ENCODE measurements around the gene ERAL1. TPM values are rescaled to one million over a fixed set of nuclear protein-coding genes. Genes with fewer than 3 reads are reported as not detected.

ERAL1 gene
- total and polyA plus RNA-seq, 2 of the 13 experiments (the other 11 are each of a cell fraction or from before 2014, with no cell fraction given) = 46.9 to 72.2 TPM

DNA sequence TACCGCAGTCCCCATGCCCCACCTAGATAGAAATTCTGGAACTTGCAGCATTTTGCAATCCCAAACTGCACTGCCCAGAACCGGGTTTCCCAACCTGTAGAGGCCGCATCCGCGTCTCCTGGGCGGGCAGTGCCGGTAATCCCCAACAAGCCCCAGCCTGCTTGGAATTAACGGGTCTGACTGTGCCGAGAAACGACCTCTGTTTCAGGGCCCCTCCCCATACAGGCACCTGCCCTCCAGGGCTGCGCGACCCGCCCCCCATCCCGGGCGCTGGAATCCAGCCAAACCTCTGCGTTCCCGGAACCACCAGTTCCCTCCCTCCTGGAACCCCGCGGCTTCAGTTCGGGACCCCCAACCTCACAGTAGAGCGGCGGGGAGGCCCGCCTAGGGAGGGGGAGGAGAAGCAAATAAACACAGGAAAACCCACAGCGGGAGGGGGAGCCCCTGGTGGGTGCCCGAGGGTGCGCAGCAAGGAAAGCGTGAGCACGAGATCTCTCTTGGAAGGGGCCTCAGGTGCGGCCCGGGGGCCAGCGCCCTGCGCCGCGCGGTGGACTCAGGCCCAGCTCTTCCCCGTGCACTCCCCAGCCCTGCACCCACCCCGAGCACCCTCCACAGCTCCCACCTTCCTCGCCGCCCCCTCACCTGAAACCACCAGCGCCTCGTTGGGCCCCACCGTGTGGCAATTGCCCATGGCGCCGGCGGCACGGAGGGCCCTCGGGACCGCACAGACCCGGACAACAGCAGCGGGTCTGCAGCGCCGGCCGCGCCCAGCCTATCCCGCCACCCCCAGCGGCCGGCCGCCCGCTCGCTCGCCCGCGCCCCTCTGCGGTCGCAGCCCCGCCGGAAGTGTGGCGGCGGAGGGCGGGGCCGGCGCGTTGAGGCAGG is 42.3 kb downstream of the ERAL1 start, which contains the start of gene FLOT2 (continued):
- TF ChIP-seq ZHX2 (IDR thresholded peaks at IDR 0.05; ENCODE audit: low read depth) = no peak
- TF ChIP-seq ZHX2 (CRISPR knock-in tag; IDR thresholded peaks at IDR 0.05; ENCODE audit: borderline replicate concordance) = no peak
- TF ChIP-seq ZNF563 (CRISPR knock-in tag; IDR thresholded peaks at IDR 0.05) = peak; percentile 91
- TF ChIP-seq, protein P1, sequence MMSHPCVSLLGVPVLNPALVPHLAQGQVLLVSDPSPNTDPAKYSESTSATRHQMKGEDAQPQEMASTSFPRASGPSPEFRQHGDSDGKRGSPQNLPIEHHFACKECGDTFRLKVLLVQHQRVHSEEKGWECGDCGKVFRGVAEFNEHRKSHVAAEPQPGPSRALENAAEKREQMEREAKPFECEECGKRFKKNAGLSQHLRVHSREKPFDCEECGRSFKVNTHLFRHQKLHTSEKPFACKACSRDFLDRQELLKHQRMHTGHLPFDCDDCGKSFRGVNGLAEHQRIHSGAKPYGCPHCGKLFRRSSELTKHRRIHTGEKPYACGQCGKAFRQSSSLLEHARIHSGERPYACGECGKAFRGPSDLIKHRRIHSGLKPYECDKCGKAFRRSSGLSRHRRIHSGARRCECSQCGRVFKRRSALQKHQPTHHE (CRISPR knock-in tag; IDR thresholded peaks at IDR 0.05; ENCODE audit: borderline replicate concordance) = no peak
- TF ChIP-seq DR1 (CRISPR knock-in tag; IDR thresholded peaks at IDR 0.05) = no peak
- TF ChIP-seq ZNF770 (CRISPR knock-in tag; IDR thresholded peaks at IDR 0.05) = peak; percentile 60; the same call in 1 of the 2 replicates
- peak; percentile 63 for TF ChIP-seq RXRA (CRISPR knock-in tag; IDR thresholded peaks at IDR 0.05)
- TF ChIP-seq ZNF672 (CRISPR knock-in tag; IDR thresholded peaks at IDR 0.05) = no peak
- peak; percentile 82 for TF ChIP-seq ARID4A (CRISPR knock-in tag; IDR thresholded peaks at IDR 0.05; ENCODE audit: borderline replicate concordance)
- TF ChIP-seq ZNF772 (CRISPR knock-in tag; IDR thresholded peaks at IDR 0.05) = no peak; the same call in 1 of the 2 replicates
- no peak for TF ChIP-seq CHCHD3 (CRISPR knock-in tag; IDR thresholded peaks at IDR 0.05)
- TF ChIP-seq ZNF180 (CRISPR knock-in tag; IDR thresholded peaks at IDR 0.05; ENCODE audit: borderline replicate concordance, low read depth) = no peak
- TF ChIP-seq RBAK (CRISPR knock-in tag; IDR thresholded peaks at IDR 0.05) = no peak
- TF ChIP-seq RAD51 (IDR thresholded peaks at IDR 0.05; ENCODE audit: borderline replicate concordance) = no peak
- no peak for TF ChIP-seq ZNF496 (CRISPR knock-in tag; IDR thresholded peaks at IDR 0.05; ENCODE audit: insufficient replicate concordance)

Data from HepG2 (cell line).